GM03348 (cell line): ENCODE results near the gene SMARCA2.
A peak's percentile ranks its signal among the peaks of the same experiment; 100 is the strongest.
"Not testable (repeated sequence)": the region's sequence is repeated elsewhere in the genome, so short reads cannot be mapped to it uniquely, and the experiment has no call there.

Source experiments
- DNase-seq: peaks from one replicate; pipeline ENCODE4 v3.0.0; 2012; ENCODE audit warnings: low spot score

SMARCA2 gene

GRCh38 chr9:2145746-2146145 lies 130.6 kb downstream of the SMARCA2 start:
- DNase-seq, result no peak

- DNase-seq, result not testable (repeated sequence)
These were observed 131.6 kb downstream of the SMARCA2 start for GRCh38 chr9:2146700-2147099.

GRCh38 chr9:2150338-2150737 lies 135.2 kb downstream of the SMARCA2 start:
- DNase-seq, result no peak

- DNase-seq, result no peak
These were observed 136.0 kb downstream of the SMARCA2 start for GRCh38 chr9:2151171-2151570.

GRCh38 chr9:2152966-2153629 lies 138.0 kb downstream of the SMARCA2 start:
- DNase-seq, result no peak

GRCh38 chr9:2153630-2154217 lies 138.6 kb downstream of the SMARCA2 start:
- no peak for DNase-seq

GRCh38 chr9:2154731-2155130 lies 139.6 kb downstream of the SMARCA2 start:
- DNase-seq, result no peak

- no peak for DNase-seq
These were observed 140.8 kb downstream of the SMARCA2 start for GRCh38 chr9:2155966-2156365.

- DNase-seq, result peak; percentile 64
These were observed 142.3 kb downstream of the SMARCA2 start for GRCh38 chr9:2157277-2158110.

GRCh38 chr9:2158111-2158610 lies 143.0 kb downstream of the SMARCA2 start:
- peak; percentile 48 for DNase-seq

GRCh38 chr9:2158766-2159430 lies 143.8 kb downstream of the SMARCA2 start:
- no peak for DNase-seq

GRCh38 chr9:2159521-2160454 lies 144.6 kb downstream of the SMARCA2 start:
- DNase-seq, result no peak

- DNase-seq, result no peak
These were observed 146.5 kb downstream of the SMARCA2 start for GRCh38 chr9:2161661-2162060.

GRCh38 chr9:2163231-2163885 lies 148.2 kb downstream of the SMARCA2 start:
- DNase-seq, result no peak

GRCh38 chr9:2164268-2164667 lies 149.1 kb downstream of the SMARCA2 start:
- no peak for DNase-seq

- DNase-seq, result no peak
These were observed 151.1 kb downstream of the SMARCA2 start for GRCh38 chr9:2166203-2166602.

- no peak for DNase-seq
These were observed 153.9 kb downstream of the SMARCA2 start for GRCh38 chr9:2169035-2169434.

GRCh38 chr9:2170722-2171121 lies 155.6 kb downstream of the SMARCA2 start:
- no peak for DNase-seq

GRCh38 chr9:2173170-2173569 lies 158.0 kb downstream of the SMARCA2 start:
- no peak for DNase-seq

GRCh38 chr9:2173861-2174260 lies 158.7 kb downstream of the SMARCA2 start:
- no peak for DNase-seq

GRCh38 chr9:2174306-2174705 lies 159.2 kb downstream of the SMARCA2 start:
- no peak for DNase-seq
